Erythroblast (primary cell): ENCODE results near the gene UQCRC1.

Experiments
- GATA1 ChIP-seq: IDR thresholded peaks from 2 replicates; pipeline ENCODE4 v1.6.1; 2011; ENCODE audit warnings: low read depth, mild to moderate bottlenecking, control low read depth, low read length, moderate library complexity
- POLR2A ChIP-seq: IDR thresholded peaks from 2 replicates; pipeline ENCODE4 v1.6.1; 2011; ENCODE audit warnings: mild to moderate bottlenecking, low read length

- TF ChIP-seq POLR2A (no peak), GATA1 (no peak)
Observed at GRCh38 chr3:48644898-48645760, 35.7 kb upstream of the UQCRC1 start.
